HFFc6 (cell line): Measurements from ENCODE around the gene DTD2. TPM values are rescaled to one million over a fixed set of nuclear protein-coding genes. Genes with fewer than 3 reads are reported as not detected.

ENCODE experiments used
- DNase-seq: peaks from one replicate; pipeline ENCODE4 v3.0.0-alpha.2; 2018
- H3K27ac Mint-ChIP-seq: 2 replicates; pipeline ENCODE4 v1.8.0; 2020; ENCODE audit warnings: mild to moderate bottlenecking, mixed read lengths
- H3K27me3 Mint-ChIP-seq: 2 replicates; pipeline ENCODE4 v1.8.0; 2021; ENCODE audit warnings: mild to moderate bottlenecking, moderate library complexity, mixed read lengths; ENCODE audit not compliant: insufficient read depth
- H3K36me3 Mint-ChIP-seq: 2 replicates; pipeline ENCODE4 v1.8.0; 2021; ENCODE audit warnings: low read depth, mixed read lengths
- H3K4me1 Mint-ChIP-seq: 2 replicates; pipeline ENCODE4 v1.8.0; 2020; ENCODE audit warnings: low read depth, mixed read lengths
- H3K4me3 Mint-ChIP-seq: 2 replicates; pipeline ENCODE4 v1.8.0; 2020; ENCODE audit warnings: mild to moderate bottlenecking, moderate library complexity, mixed read lengths
- H3K9me3 Mint-ChIP-seq: 2 replicates; pipeline ENCODE4 v1.8.0; 2020; ENCODE audit warnings: mild to moderate bottlenecking, mixed read lengths
- CTCF ChIP-seq: fragments of 200-600 bp; sonication (generic); IDR thresholded peaks from 2 replicates; pipeline ENCODE4 v1.5.0; 2021; ENCODE audit warnings: antibody characterized with exemption, mild to moderate bottlenecking
- total RNA-seq, 6 experiments: library from RNA; stranded (reverse); fragmentation: NEBNext Ultra II Directional; extraction: Animal tissue kit (Norgen Biotek cat#: 25700); gene quantifications; 2 replicates in 1 of 6; 3 replicates in 5 of 6; pipeline ENCODE4 v1.2.3, GENCODE V29; 2021

The DTD2 gene
- total RNA-seq, 6 experiments from 2014 or later = 24.8 to 31.3 (median 29.0) TPM

GRCh38 chr14:31414190-31414833 is 43.0 kb downstream of the DTD2 start:
- Mint-ChIP-seq H3K4me3 (no peak overlapping the region), H3K27ac (peak overlapping the region; percentile 16; the same call in 1 of the 2 replicates), H3K9me3 (no peaks in the 10 kb centered on the region), H3K4me1 (peaks cover 39% of the 10 kb centered on the region), H3K36me3 (peaks cover 13% of the 10 kb centered on the region; the same call in 1 of the 2 replicates), H3K27me3 (no peaks in the 10 kb centered on the region; the same call in 1 of the 2 replicates)
- no peak for TF ChIP-seq CTCF
- no peak for DNase-seq

- Mint-ChIP-seq H3K36me3 (peaks cover 5% of the 10 kb centered on the region; the same call in 1 of the 2 replicates), H3K27me3 (no peaks in the 10 kb centered on the region; the same call in 1 of the 2 replicates), H3K4me3 (no peak overlapping the region), H3K27ac (no peak overlapping the region), H3K4me1 (peaks cover 27% of the 10 kb centered on the region), H3K9me3 (no peaks in the 10 kb centered on the region)
- DNase-seq = no peak
- TF ChIP-seq CTCF = no peak
Observed at GRCh38 chr14:31411218-31411727, 46.0 kb downstream of the DTD2 start.

GRCh38 chr14:31410048-31410650 is 47.2 kb downstream of the DTD2 start:
- no peaks in the 10 kb centered on the region for H3K9me3 Mint-ChIP-seq
- no peak for DNase-seq
- no peak overlapping the region for H3K27ac Mint-ChIP-seq
- peaks cover 5% of the 10 kb centered on the region; the same call in 1 of the 2 replicates for H3K36me3 Mint-ChIP-seq
- peaks cover 23% of the 10 kb centered on the region for H3K4me1 Mint-ChIP-seq
- H3K27me3 Mint-ChIP-seq = no peaks in the 10 kb centered on the region; the same call in 1 of the 2 replicates
- no peak for TF ChIP-seq CTCF
- no peak overlapping the region for H3K4me3 Mint-ChIP-seq

- DNase-seq = no peak
- Mint-ChIP-seq H3K4me1 (peaks cover 7% of the 10 kb centered on the region), H3K27ac (no peak overlapping the region), H3K36me3 (peaks cover 5% of the 10 kb centered on the region; the same call in 1 of the 2 replicates), H3K9me3 (no peaks in the 10 kb centered on the region), H3K4me3 (no peak overlapping the region), H3K27me3 (no peaks in the 10 kb centered on the region; the same call in 1 of the 2 replicates)
- TF ChIP-seq CTCF = no peak
Observed at GRCh38 chr14:31408421-31408820, 48.9 kb downstream of the DTD2 start.

GRCh38 chr14:31405599-31406232 is 51.6 kb downstream of the DTD2 start:
- Mint-ChIP-seq H3K4me3 (no peak overlapping the region), H3K27ac (no peak overlapping the region)

More at GRCh38 chr14:31405599-31406232, 51.6 kb downstream of the DTD2 start:
- no peaks in the 10 kb centered on the region; the same call in 1 of the 2 replicates for H3K36me3 Mint-ChIP-seq
- no peaks in the 10 kb centered on the region; the same call in 1 of the 2 replicates for H3K4me1 Mint-ChIP-seq
- TF ChIP-seq CTCF = no peak
- no peak for DNase-seq
- H3K9me3 Mint-ChIP-seq = no peaks in the 10 kb centered on the region
- no peaks in the 10 kb centered on the region for H3K27me3 Mint-ChIP-seq
